Sigmoid colon (tissue), 4 donors: ENCODE results near the gene TBC1D2B.

Experiments used
- EP300 ChIP-seq, 4 donors: sonication (generic); formaldehyde crosslinking; IDR thresholded peaks; one replicate each; pipeline ENCODE4 v1.6.1; 2017; ENCODE audit warnings: antibody characterized with exemption in 4 of 4
- POLR2A ChIP-seq, 2 donors: fragments of 450-650 bp; IDR thresholded peaks; one replicate each; pipeline ENCODE4 v1.6.1; 2016; ENCODE audit warnings: antibody characterized with exemption in 2 of 2, mild to moderate bottlenecking in 2 of 2, moderate library complexity in 2 of 2
- POLR2AphosphoS5 ChIP-seq, 4 donors: sonication (generic); formaldehyde crosslinking; IDR thresholded peaks; one replicate each; pipeline ENCODE4 v1.6.1; 2017; ENCODE audit warnings: antibody characterized with exemption in 4 of 4
- TF ChIP-seq, protein P1 (sequence below), 4 experiments: fragments of 450-650 bp in 3 of 4; fragments of 200-600 bp in 1 of 4; IDR thresholded peaks; one replicate each; pipeline ENCODE4 v1.5.1; 2016 to 2019; ENCODE audit warnings: antibody characterized with exemption in 4 of 4, mild to moderate bottlenecking in 3 of 4, moderate library complexity in 2 of 4

DNA sequence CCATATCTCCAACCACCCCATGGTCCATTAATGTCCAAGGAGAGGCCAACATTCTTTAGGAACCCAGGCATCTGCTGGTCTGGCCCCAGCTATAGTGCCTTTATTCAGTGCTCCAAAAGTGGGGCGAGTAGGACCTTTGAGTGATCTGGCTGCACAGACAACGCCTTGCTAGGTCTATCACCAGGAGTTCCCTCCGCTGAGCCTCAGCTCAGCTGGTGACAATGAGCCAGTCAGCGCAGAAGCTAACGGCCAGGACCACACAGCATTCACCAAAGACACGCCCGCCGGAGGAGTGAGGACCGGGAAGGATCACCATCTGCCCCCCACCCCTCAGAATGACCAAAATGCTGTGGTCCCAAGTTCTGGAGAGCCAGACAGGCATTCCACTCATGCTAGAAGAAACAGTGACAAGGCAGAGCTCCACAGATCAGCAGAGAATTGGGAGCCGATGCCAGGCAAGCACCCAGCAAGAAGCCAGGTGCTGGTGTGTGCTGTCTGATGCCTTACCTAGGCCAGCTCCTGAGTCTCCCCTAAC is 19.0 kb downstream of the TBC1D2B start:
- TF ChIP-seq, protein P1, sequence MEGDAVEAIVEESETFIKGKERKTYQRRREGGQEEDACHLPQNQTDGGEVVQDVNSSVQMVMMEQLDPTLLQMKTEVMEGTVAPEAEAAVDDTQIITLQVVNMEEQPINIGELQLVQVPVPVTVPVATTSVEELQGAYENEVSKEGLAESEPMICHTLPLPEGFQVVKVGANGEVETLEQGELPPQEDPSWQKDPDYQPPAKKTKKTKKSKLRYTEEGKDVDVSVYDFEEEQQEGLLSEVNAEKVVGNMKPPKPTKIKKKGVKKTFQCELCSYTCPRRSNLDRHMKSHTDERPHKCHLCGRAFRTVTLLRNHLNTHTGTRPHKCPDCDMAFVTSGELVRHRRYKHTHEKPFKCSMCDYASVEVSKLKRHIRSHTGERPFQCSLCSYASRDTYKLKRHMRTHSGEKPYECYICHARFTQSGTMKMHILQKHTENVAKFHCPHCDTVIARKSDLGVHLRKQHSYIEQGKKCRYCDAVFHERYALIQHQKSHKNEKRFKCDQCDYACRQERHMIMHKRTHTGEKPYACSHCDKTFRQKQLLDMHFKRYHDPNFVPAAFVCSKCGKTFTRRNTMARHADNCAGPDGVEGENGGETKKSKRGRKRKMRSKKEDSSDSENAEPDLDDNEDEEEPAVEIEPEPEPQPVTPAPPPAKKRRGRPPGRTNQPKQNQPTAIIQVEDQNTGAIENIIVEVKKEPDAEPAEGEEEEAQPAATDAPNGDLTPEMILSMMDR (IDR thresholded peaks at IDR 0.05) = no peak
- TF ChIP-seq POLR2A (IDR thresholded peaks at IDR 0.05) = no peak
- no peak for TF ChIP-seq EP300 (IDR thresholded peaks at IDR 0.05)
- no peak for TF ChIP-seq POLR2AphosphoS5 (IDR thresholded peaks at IDR 0.05)
